Measurements from ENCODE around the gene CCIN.

DNA sequence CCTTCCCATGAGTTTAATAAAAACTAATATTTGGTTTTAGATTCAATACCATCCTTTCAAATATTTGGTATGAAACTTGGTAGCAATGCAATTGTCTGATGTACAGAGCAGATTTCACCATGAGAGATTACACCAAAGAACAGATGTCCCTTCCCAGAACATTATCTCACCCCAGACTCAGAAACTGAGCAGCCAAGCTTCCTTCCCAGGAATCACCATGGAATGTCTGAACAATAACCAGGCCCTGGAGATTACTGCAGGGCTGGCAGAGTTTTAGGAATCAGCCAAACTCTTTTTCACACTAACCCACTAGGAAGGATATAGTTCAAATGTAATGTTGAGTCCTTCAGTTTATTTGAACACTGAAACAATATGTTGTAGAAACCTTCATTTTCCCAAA lies 45.4 kb downstream of the CCIN start:
- no peak for TF ChIP-seq EZH2 (IDR thresholded peaks at IDR 0.05; ENCODE audit: borderline replicate concordance, low read depth, low read length, severe bottlenecking)
- TF ChIP-seq, protein P1, sequence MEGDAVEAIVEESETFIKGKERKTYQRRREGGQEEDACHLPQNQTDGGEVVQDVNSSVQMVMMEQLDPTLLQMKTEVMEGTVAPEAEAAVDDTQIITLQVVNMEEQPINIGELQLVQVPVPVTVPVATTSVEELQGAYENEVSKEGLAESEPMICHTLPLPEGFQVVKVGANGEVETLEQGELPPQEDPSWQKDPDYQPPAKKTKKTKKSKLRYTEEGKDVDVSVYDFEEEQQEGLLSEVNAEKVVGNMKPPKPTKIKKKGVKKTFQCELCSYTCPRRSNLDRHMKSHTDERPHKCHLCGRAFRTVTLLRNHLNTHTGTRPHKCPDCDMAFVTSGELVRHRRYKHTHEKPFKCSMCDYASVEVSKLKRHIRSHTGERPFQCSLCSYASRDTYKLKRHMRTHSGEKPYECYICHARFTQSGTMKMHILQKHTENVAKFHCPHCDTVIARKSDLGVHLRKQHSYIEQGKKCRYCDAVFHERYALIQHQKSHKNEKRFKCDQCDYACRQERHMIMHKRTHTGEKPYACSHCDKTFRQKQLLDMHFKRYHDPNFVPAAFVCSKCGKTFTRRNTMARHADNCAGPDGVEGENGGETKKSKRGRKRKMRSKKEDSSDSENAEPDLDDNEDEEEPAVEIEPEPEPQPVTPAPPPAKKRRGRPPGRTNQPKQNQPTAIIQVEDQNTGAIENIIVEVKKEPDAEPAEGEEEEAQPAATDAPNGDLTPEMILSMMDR (IDR thresholded peaks at IDR 0.05; ENCODE audit: borderline replicate concordance, extremely low read depth, low read length, poor library complexity, severe bottlenecking): no peak

Data from DND-41 (cell line).